Neuron (in vitro differentiated cells): ENCODE measurements around the gene SNRPD2.

Source experiments
- H2AFZ ChIP-seq: one replicate; pipeline ENCODE4 v1.6.1; 2013; ENCODE audit warnings: low read depth, mild to moderate bottlenecking, inconsistent platforms, low read length, moderate library complexity
- H3K27me3 ChIP-seq: one replicate; pipeline ENCODE4 v1.6.1; 2013; ENCODE audit warnings: low read length; ENCODE audit not compliant: insufficient read depth
- H3K36me3 ChIP-seq: one replicate; pipeline ENCODE4 v1.6.1; 2013; ENCODE audit warnings: low read length; ENCODE audit not compliant: insufficient read depth
- H3K4me1 ChIP-seq: one replicate; pipeline ENCODE4 v1.6.1; 2013; ENCODE audit warnings: low read length; ENCODE audit not compliant: insufficient read depth
- H3K4me3 ChIP-seq: 2 replicates; pipeline ENCODE4 v1.5.1; 2013; ENCODE audit warnings: mild to moderate bottlenecking, low read length, moderate library complexity
- H3K9me3 ChIP-seq: one replicate; pipeline ENCODE4 v1.6.1; 2013; ENCODE audit warnings: low read length

SNRPD2 gene

GRCh38 chr19:45640849-45641273 lies 50.9 kb downstream of the SNRPD2 start:
- H3K27me3 ChIP-seq = peaks cover 9% of the 10 kb centered on the region
- H3K4me3 ChIP-seq = peak overlapping the region; percentile 47
- peak overlapping the region; percentile 50 for H2AFZ ChIP-seq
- peaks cover 25% of the 10 kb centered on the region for H3K4me1 ChIP-seq
- H3K36me3 ChIP-seq = no peaks in the 10 kb centered on the region
- H3K9me3 ChIP-seq = no peaks in the 10 kb centered on the region

GRCh38 chr19:45638930-45639729 lies 52.6 kb downstream of the SNRPD2 start, which contains the start of gene EML2:
Gene EML2, minus strand, starts transcription at chr19:45639397. Its CDS starts 21 bp downstream, at chr19:45639376.
- Histone ChIP-seq H2AFZ (no peak within 1 kb of the TSS), H3K4me1 (peaks cover 10% of the 10 kb centered on the region), H3K4me3 (peak within 1 kb of the TSS; percentile 32), H3K36me3 (no peaks in the 10 kb centered on the region), H3K9me3 (no peaks in the 10 kb centered on the region), H3K27me3 (peaks cover under 1% of the 10 kb centered on the region)

- no peaks in the 10 kb centered on the region for H3K27me3 ChIP-seq
- no peak overlapping the region for H3K4me3 ChIP-seq
Measured at GRCh38 chr19:45637890-45638667, 53.7 kb downstream of the SNRPD2 start.

More at GRCh38 chr19:45637890-45638667, 53.7 kb downstream of the SNRPD2 start:
- Histone ChIP-seq H3K4me1 (peaks cover 2% of the 10 kb centered on the region), H2AFZ (no peak overlapping the region), H3K36me3 (no peaks in the 10 kb centered on the region), H3K9me3 (no peaks in the 10 kb centered on the region)
